Measurements from ENCODE around the gene HIF3A.
"Not testable (repeated sequence)": the region's sequence is repeated elsewhere in the genome, so short reads cannot be mapped to it uniquely, and the experiment has no call there.

HIF3A gene

GRCh38 chr19:46356149-46357055 is 59.6 kb downstream of the HIF3A start:
- no peak for DNase-seq (ENCODE audit: low read depth in 1 of 2, low spot score in 1 of 2)

- DNase-seq (ENCODE audit: low read depth in 1 of 2, low spot score in 1 of 2): no peak
Observed at GRCh38 chr19:46357846-46358583, 61.2 kb downstream of the HIF3A start.

GRCh38 chr19:46361915-46362314 is 65.1 kb downstream of the HIF3A start:
- DNase-seq (ENCODE audit: low read depth in 1 of 2, low spot score in 1 of 2): no peak

- DNase-seq (ENCODE audit: low read depth in 1 of 2, low spot score in 1 of 2): no peak
Observed at GRCh38 chr19:46364359-46364758, 67.5 kb downstream of the HIF3A start.

- DNase-seq (ENCODE audit: low read depth in 1 of 2, low spot score in 1 of 2): no peak
Observed at GRCh38 chr19:46365561-46365960, 68.7 kb downstream of the HIF3A start.

GRCh38 chr19:46366620-46367292 is 69.9 kb downstream of the HIF3A start:
- no peak for DNase-seq (ENCODE audit: low read depth in 1 of 2, low spot score in 1 of 2)

GRCh38 chr19:46367426-46367825 is 70.6 kb downstream of the HIF3A start:
- no peak for DNase-seq (ENCODE audit: low read depth in 1 of 2, low spot score in 1 of 2)

- no peak for DNase-seq (ENCODE audit: low read depth in 1 of 2, low spot score in 1 of 2)
Observed at GRCh38 chr19:46368116-46368515, 71.3 kb downstream of the HIF3A start.

- no peak for DNase-seq (ENCODE audit: low read depth in 1 of 2, low spot score in 1 of 2)
Observed at GRCh38 chr19:46369817-46370216, 73.0 kb downstream of the HIF3A start.

GRCh38 chr19:46371371-46371901 is 74.6 kb downstream of the HIF3A start:
- DNase-seq (ENCODE audit: low read depth in 1 of 2, low spot score in 1 of 2): no peak

GRCh38 chr19:46372901-46373490 is 76.2 kb downstream of the HIF3A start:
- DNase-seq (ENCODE audit: low read depth in 1 of 2, low spot score in 1 of 2): no peak

GRCh38 chr19:46373491-46374359 is 76.9 kb downstream of the HIF3A start:
- no peak for DNase-seq (ENCODE audit: low read depth in 1 of 2, low spot score in 1 of 2)

- no peak for DNase-seq (ENCODE audit: low read depth in 1 of 2, low spot score in 1 of 2)
Observed at GRCh38 chr19:46374536-46375475, 78.0 kb downstream of the HIF3A start.

GRCh38 chr19:46375476-46376067 is 78.7 kb downstream of the HIF3A start:
- DNase-seq (ENCODE audit: low read depth in 1 of 2, low spot score in 1 of 2): not testable (repeated sequence)

- DNase-seq (ENCODE audit: low read depth in 1 of 2, low spot score in 1 of 2): no peak
Observed at GRCh38 chr19:46376241-46377153, 79.7 kb downstream of the HIF3A start.

GRCh38 chr19:46378268-46378667 is 81.4 kb downstream of the HIF3A start:
- no peak for DNase-seq (ENCODE audit: low read depth in 1 of 2, low spot score in 1 of 2)

GRCh38 chr19:46380690-46381089 is 83.8 kb downstream of the HIF3A start:
- DNase-seq (ENCODE audit: low read depth in 1 of 2, low spot score in 1 of 2): no peak

- DNase-seq (ENCODE audit: low read depth in 1 of 2, low spot score in 1 of 2): no peak
Observed at GRCh38 chr19:46381346-46381745, 84.5 kb downstream of the HIF3A start.

Data from activated T-helper 1 cell treated with anti-CD3 and anti-CD28 coated beads, Interleukin-2, amount 50 U/mL, for 16 hours (primary cell).